Medulla oblongata (tissue), 1 donor: ENCODE data around the gene DUSP8.
A peak's percentile ranks its signal among the peaks of the same experiment; 100 is the strongest.

ENCODE experiments used
- DNase-seq: peaks from one replicate; pipeline ENCODE4 v3.0.0-alpha.2; 2015; ENCODE audit errors: extremely low spot score

The DUSP8 gene

GRCh38 chr11:1554981-1555712 lies 16.9 kb downstream of the DUSP8 start:
- DNase-seq = no peak

GRCh38 chr11:1553808-1554594 lies 18.1 kb downstream of the DUSP8 start:
- DNase-seq = no peak

- DNase-seq = peak; percentile 75
Observed at GRCh38 chr11:1549338-1550330, 22.4 kb downstream of the DUSP8 start.

GRCh38 chr11:1548221-1549070 lies 23.6 kb downstream of the DUSP8 start:
- DNase-seq = peak; percentile 70

GRCh38 chr11:1547467-1548098 lies 24.5 kb downstream of the DUSP8 start:
- no peak for DNase-seq

- peak; percentile 51 for DNase-seq
Observed at GRCh38 chr11:1546536-1547466, 25.3 kb downstream of the DUSP8 start.

GRCh38 chr11:1546077-1546535 lies 26.0 kb downstream of the DUSP8 start:
- DNase-seq = no peak

GRCh38 chr11:1545432-1545831 lies 26.6 kb downstream of the DUSP8 start:
- DNase-seq = no peak

GRCh38 chr11:1544536-1544935 lies 27.5 kb downstream of the DUSP8 start:
- DNase-seq = no peak

- no peak for DNase-seq
Observed at GRCh38 chr11:1543606-1544263, 28.3 kb downstream of the DUSP8 start.

- DNase-seq = no peak
Observed at GRCh38 chr11:1542267-1542666, 29.8 kb downstream of the DUSP8 start.

- DNase-seq = peak; percentile 91
Observed at GRCh38 chr11:1541474-1542204, 30.4 kb downstream of the DUSP8 start.

GRCh38 chr11:1540074-1540473 lies 32.0 kb downstream of the DUSP8 start:
- DNase-seq = no peak

GRCh38 chr11:1538153-1538552 lies 33.9 kb downstream of the DUSP8 start:
- DNase-seq = no peak

GRCh38 chr11:1536065-1536843 lies 35.8 kb downstream of the DUSP8 start:
- DNase-seq = no peak

GRCh38 chr11:1534682-1535081 lies 37.4 kb downstream of the DUSP8 start:
- DNase-seq = no peak

- DNase-seq = no peak
Observed at GRCh38 chr11:1534171-1534570, 37.9 kb downstream of the DUSP8 start.
